Muscle layer of colon (tissue), 2 donors: ENCODE results near the gene NAGLU.
A peak's percentile ranks its signal among the peaks of the same experiment; 100 is the strongest.

Experiments used
- H3K27ac ChIP-seq: one replicate; pipeline ENCODE4 v1.7.0; 2013; ENCODE audit warnings: low read depth, mild to moderate bottlenecking, low read length, moderate library complexity
- H3K27me3 ChIP-seq, 2 donors: one replicate each; pipeline ENCODE4 v1.7.0; 2013; ENCODE audit warnings: low read length in 2 of 2, mild to moderate bottlenecking in 2 of 2; ENCODE audit not compliant: insufficient read depth in 2 of 2, control insufficient read depth in 1 of 2
- H3K36me3 ChIP-seq: one replicate; pipeline ENCODE4 v1.7.0; 2013; ENCODE audit warnings: mild to moderate bottlenecking, low read length; ENCODE audit not compliant: insufficient read depth
- H3K4me1 ChIP-seq: one replicate; pipeline ENCODE4 v1.7.0; 2013; ENCODE audit warnings: mild to moderate bottlenecking, low read length; ENCODE audit not compliant: insufficient read depth
- H3K4me3 ChIP-seq, 2 donors: one replicate each; pipeline ENCODE4 v1.7.0; 2013; ENCODE audit warnings: low read length in 2 of 2, low read depth in 1 of 2, mild to moderate bottlenecking in 1 of 2, moderate library complexity in 1 of 2
- H3K9ac ChIP-seq: one replicate; pipeline ENCODE4 v1.7.0; 2013; ENCODE audit warnings: low read length
- H3K9me3 ChIP-seq: one replicate; pipeline ENCODE4 v1.7.0; 2013; ENCODE audit warnings: mild to moderate bottlenecking, low read length
- donor health status: abdominal sarcoma.
- donor health status: Adenocarcinoma of cecum.

The NAGLU gene

GRCh38 chr17:42560246-42560645 is 24.2 kb downstream of the NAGLU start:
- no peaks in the 10 kb centered on the region for H3K9me3 ChIP-seq
- H3K4me3 ChIP-seq = no peak overlapping the region
- H3K27ac ChIP-seq = no peak overlapping the region
- H3K4me1 ChIP-seq = peaks cover 28% of the 10 kb centered on the region
- no peaks in the 10 kb centered on the region for H3K27me3 ChIP-seq
- H3K9ac ChIP-seq = no peak overlapping the region
- peaks cover 15% of the 10 kb centered on the region for H3K36me3 ChIP-seq

- H3K27me3 ChIP-seq = no peaks in the 10 kb centered on the region
- H3K27ac ChIP-seq = peak within 1 kb of the TSS; percentile 81
- peaks cover 33% of the 10 kb centered on the region for H3K4me1 ChIP-seq
Observed at GRCh38 chr17:42561897-42562387, 25.9 kb downstream of the NAGLU start, which contains the start of gene COASY. Gene COASY, plus strand, starts transcription at chr17:42562148. Its CDS starts 475 bp downstream, at chr17:42562623.

GRCh38 chr17:42562388-42563142 is 26.5 kb downstream of the NAGLU start:
- Histone ChIP-seq H3K27ac (peak overlapping the region; percentile 81), H3K9ac (peak overlapping the region; percentile 55), H3K36me3 (peaks cover 24% of the 10 kb centered on the region), H3K27me3 (no peaks in the 10 kb centered on the region), H3K4me3 (peak overlapping the region; percentile 91 to 99), H3K4me1 (peaks cover 34% of the 10 kb centered on the region), H3K9me3 (no peaks in the 10 kb centered on the region)

More at GRCh38 chr17:42561897-42562387, 25.9 kb downstream of the NAGLU start, which contains the start of gene COASY:
- Histone ChIP-seq H3K4me3 (peak within 1 kb of the TSS; percentile 91 to 99), H3K36me3 (peaks cover 24% of the 10 kb centered on the region), H3K9me3 (no peaks in the 10 kb centered on the region), H3K9ac (peak within 1 kb of the TSS; percentile 55)

DNA sequence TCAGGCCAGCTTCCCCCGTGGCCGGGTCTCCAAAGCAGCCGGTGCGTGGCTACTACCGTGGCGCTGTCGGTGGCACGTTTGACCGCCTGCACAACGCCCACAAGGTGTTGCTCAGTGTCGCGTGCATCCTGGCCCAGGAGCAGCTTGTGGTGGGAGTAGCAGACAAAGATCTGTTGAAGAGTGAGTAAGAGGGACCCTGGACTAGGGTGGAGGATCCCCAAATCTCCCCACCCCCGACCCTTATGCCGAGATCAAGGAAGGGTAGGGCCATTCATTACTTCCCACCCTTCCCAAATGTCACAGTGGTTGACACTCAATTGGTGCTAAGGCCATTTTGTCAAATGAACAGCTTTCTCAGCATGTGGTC is 27.1 kb downstream of the NAGLU start:
- peak overlapping the region; percentile 81 for H3K27ac ChIP-seq
- peak overlapping the region; percentile 55 for H3K9ac ChIP-seq
- H3K36me3 ChIP-seq = peaks cover 24% of the 10 kb centered on the region
- H3K27me3 ChIP-seq = no peaks in the 10 kb centered on the region
- H3K4me3 ChIP-seq = peak overlapping the region; percentile 91 to 99
- no peaks in the 10 kb centered on the region for H3K9me3 ChIP-seq
- peaks cover 38% of the 10 kb centered on the region for H3K4me1 ChIP-seq

- no peak overlapping the region for H3K9ac ChIP-seq
Observed at GRCh38 chr17:42563543-42563942, 27.5 kb downstream of the NAGLU start.

DNA sequence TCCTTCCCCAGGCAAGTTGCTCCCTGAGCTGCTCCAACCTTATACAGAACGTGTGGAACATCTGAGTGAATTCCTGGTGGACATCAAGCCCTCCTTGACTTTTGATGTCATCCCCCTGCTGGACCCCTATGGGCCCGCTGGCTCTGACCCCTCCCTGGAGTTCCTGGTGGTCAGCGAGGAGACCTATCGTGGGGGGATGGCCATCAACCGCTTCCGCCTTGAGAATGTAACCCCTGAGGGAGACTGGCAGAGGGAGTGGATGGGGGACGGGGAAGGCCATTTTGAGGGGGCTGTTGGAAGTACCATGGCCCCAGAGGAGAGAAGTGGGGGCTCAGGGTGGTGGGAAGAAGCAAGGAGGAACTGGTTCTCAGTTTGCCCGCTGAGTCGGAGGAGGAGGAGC is 27.9 kb downstream of the NAGLU start:
- Histone ChIP-seq H3K4me1 (peaks cover 46% of the 10 kb centered on the region), H3K36me3 (peaks cover 31% of the 10 kb centered on the region), H3K4me3 (peak overlapping the region in 1 of 2 donors; percentile 99), H3K9ac (no peak overlapping the region), H3K27me3 (no peaks in the 10 kb centered on the region), H3K27ac (no peak overlapping the region), H3K9me3 (no peaks in the 10 kb centered on the region)

More at GRCh38 chr17:42563543-42563942, 27.5 kb downstream of the NAGLU start:
- Histone ChIP-seq H3K4me3 (peak overlapping the region in 1 of 2 donors; percentile 99), H3K27me3 (no peaks in the 10 kb centered on the region), H3K27ac (peak overlapping the region; percentile 81), H3K9me3 (no peaks in the 10 kb centered on the region), H3K4me1 (peaks cover 42% of the 10 kb centered on the region), H3K36me3 (peaks cover 27% of the 10 kb centered on the region)

DNA sequence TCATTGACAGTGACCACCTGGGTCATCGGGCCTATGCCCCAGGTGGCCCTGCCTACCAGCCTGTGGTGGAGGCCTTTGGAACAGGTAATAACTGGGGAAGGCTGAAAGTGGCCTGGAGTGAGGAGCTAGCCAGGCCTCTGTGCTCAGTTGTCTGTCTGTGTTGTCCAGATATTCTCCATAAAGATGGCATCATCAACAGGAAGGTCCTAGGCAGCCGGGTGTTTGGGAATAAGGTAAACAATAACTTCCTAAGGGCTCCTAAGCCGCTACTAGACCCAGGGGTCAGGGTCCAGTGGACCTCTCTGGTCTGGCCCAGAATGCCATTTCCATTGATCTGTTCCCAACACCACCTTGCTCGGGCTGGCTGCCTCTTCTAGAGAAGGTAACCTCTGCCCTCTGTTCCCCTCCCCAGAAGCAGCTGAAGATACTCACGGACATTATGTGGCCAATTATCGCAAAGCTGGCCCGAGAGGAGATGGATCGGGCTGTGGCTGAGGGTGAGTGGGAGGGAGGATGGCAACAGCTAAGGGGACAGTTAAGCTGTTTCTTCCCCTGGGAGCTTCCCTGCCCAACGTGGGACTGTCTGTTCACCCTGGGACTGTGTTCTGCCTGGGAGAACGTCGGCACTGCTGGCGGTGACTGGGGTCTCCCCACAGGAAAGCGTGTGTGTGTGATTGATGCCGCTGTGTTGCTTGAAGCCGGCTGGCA is 28.9 kb downstream of the NAGLU start:
- H3K27me3 ChIP-seq = no peaks in the 10 kb centered on the region
- H3K9me3 ChIP-seq = no peaks in the 10 kb centered on the region
- peaks cover 41% of the 10 kb centered on the region for H3K36me3 ChIP-seq
- H3K4me3 ChIP-seq = no peak overlapping the region
- H3K9ac ChIP-seq = no peak overlapping the region
- H3K27ac ChIP-seq = no peak overlapping the region
- H3K4me1 ChIP-seq = peaks cover 46% of the 10 kb centered on the region

DNA sequence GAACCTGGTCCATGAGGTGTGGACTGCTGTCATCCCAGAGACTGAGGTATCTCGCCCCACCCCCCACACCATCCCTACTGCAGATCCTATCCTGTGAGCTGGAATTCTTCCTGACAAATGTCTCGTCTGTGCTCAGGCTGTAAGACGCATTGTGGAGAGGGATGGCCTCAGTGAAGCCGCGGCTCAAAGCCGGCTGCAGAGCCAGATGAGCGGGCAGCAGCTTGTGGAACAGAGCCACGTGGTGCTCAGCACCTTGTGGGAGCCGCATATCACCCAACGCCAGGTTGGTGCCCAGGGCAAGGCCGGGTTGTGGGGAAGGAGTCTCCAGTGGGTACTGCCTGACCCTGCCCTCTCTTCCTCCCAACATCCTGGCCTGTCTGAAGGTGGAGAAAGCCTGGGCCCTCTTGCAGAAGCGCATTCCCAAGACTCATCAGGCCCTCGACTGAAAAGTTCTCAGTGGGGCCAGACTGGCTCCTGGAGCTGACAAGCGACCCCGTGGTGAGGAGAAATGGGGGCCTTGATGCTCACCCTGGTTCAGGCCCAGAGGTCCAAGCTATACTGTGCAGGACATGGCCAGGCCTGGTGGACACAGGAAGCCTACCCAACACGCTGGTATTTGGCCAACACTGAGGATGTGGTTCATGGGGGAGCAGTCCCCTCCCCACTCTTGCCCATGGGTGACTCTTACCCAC is 29.6 kb downstream of the NAGLU start:
- H3K4me3 ChIP-seq = peak overlapping the region in 1 of 2 donors; percentile 94
- H3K4me1 ChIP-seq = peaks cover 46% of the 10 kb centered on the region
- H3K9me3 ChIP-seq = no peaks in the 10 kb centered on the region
- H3K27me3 ChIP-seq = no peaks in the 10 kb centered on the region
- H3K36me3 ChIP-seq = peaks cover 48% of the 10 kb centered on the region
- peak overlapping the region; percentile 95 for H3K27ac ChIP-seq
- H3K9ac ChIP-seq = peak overlapping the region; percentile 61

GRCh38 chr17:42566215-42566882 is 30.3 kb downstream of the NAGLU start:
- H3K9ac ChIP-seq = peak overlapping the region; percentile 61
- peak overlapping the region; percentile 95 for H3K27ac ChIP-seq
- peaks cover 44% of the 10 kb centered on the region for H3K4me1 ChIP-seq
- no peaks in the 10 kb centered on the region for H3K9me3 ChIP-seq
- H3K36me3 ChIP-seq = peaks cover 54% of the 10 kb centered on the region
- no peaks in the 10 kb centered on the region for H3K27me3 ChIP-seq
- peak overlapping the region; percentile 94 to 97 for H3K4me3 ChIP-seq

DNA sequence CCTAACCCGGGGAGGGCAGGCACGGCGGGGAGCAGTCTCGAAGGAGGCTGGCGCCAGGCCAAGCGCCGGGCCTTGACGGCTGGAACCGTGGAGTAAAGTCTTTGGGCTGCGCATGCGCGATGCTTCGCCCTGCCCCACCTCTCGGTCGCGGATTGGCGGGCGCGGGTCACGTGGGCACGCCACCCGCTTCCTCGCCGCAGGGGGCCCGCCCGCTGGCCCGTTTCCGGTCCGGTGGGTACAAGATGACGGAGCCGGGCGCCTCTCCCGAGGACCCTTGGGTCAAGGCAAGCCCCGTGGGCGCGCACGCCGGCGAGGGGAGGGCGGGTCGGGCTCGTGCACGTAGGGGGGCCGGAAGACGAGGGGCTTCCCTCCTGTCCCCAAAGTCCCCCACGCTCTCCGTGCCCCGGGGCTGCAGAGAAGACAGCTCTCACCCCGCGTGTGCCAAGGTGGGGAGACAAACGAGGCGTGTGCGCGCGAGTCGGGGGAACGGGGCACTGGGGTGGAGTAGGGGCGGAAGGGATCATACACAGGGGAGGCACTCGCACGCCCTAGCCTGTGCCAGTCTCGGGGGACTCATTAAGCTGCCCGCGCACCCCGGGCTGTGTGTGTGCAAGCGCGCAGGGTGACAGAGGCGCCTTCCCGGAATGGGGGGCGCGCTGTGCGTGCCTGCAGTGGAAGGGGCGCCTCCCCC is 31.0 kb downstream of the NAGLU start, which contains the start of gene MLX:
TSS of gene MLX (plus strand) at position 218 of the 691 bp plus-strand sequence. CDS start at position 243, 25 bp downstream.
- no peaks in the 10 kb centered on the region for H3K27me3 ChIP-seq
- peak within 1 kb of the TSS; percentile 61 for H3K9ac ChIP-seq
- H3K27ac ChIP-seq = peak within 1 kb of the TSS; percentile 95
- no peaks in the 10 kb centered on the region for H3K9me3 ChIP-seq
- H3K36me3 ChIP-seq = peaks cover 61% of the 10 kb centered on the region
- H3K4me3 ChIP-seq = peak within 1 kb of the TSS; percentile 94 to 97
- peaks cover 39% of the 10 kb centered on the region for H3K4me1 ChIP-seq
